SW 1271 (cell line): ENCODE data around the gene SYT7.
A peak's percentile ranks its signal among the peaks of the same experiment; 100 is the strongest.

Source experiments
- DNase-seq, 2 experiments: peaks; one replicate each; lab custom pipeline; 2025; lab: John Stamatoyannopoulos, UW

The SYT7 gene

GRCh38 chr11:61555051-61555969 is 25.6 kb downstream of the SYT7 start:
- no peak for DNase-seq

GRCh38 chr11:61554172-61554988 is 26.5 kb downstream of the SYT7 start:
- no peak for DNase-seq

- no peak for DNase-seq
These were observed 27.3 kb downstream of the SYT7 start for GRCh38 chr11:61553373-61554171.

- no peak for DNase-seq
These were observed 28.7 kb downstream of the SYT7 start for GRCh38 chr11:61552108-61552635.

DNA sequence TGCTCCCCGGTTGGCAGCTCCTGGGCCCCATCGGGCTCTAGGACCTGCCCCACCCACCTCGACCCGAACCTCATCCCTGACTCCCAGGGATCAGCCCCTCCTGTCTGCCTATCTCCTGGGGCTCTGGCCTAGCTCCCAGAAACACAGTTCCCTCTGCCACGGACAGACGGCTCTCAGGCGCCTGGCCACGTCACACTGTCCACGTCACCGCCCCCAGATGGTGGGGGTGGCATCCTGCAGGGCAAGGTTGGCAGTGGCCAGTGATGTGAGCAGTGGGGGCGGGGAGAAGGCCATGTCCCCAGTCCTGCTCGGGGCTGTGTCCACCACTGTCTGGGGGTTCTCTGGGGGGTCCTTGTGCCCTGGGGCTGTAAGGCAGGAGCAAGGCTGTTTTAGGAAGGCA is 29.2 kb downstream of the SYT7 start:
- no peak for DNase-seq

GRCh38 chr11:61550665-61551227 is 30.1 kb downstream of the SYT7 start:
- no peak for DNase-seq

DNA sequence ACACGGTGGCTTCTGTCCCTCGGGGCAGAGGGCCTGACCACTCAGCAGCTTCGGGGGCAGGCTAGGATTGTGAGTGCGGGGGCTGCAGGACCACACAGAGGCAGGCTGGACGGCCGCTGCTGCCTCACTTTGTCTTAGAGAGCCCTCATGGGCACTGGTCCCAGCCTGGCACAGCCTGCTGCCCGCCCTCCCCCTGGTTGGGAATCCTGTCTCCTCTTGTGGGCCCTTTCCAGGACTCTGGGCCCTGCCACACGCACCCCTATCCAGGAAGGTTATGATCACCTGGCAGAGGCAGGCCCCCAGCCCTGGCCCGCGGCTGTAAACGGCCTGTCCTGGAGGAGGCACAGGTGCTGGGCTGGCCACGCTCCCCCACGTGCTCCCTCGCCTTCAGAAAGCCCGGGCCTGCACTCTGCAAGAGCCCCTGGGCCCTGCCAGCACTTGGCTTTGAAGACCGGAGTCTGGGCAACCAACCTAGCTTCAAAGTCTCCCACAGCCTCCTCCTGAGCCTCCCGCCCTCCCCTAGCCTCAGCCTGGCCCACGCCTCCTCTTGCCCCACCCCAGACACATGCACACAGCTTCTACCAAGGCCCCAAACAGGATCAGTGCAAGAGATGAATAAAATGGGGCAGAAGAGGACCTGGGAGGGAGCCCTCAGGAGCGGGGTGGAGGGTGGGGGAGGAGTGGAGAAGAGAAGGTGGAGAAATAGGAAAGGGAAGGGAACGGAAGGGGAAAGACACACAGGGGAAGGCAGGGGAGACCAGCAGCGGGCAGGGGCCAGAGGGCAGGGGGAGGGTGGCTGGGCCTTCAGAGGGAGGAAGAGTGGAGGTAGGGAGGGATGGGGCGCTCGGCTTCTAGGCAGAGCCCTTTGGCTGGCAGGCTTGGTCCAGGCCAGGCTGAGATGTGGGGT is 31.0 kb downstream of the SYT7 start:
- DNase-seq: no peak

GRCh38 chr11:61549177-61549576 is 31.7 kb downstream of the SYT7 start:
- DNase-seq: no peak

DNA sequence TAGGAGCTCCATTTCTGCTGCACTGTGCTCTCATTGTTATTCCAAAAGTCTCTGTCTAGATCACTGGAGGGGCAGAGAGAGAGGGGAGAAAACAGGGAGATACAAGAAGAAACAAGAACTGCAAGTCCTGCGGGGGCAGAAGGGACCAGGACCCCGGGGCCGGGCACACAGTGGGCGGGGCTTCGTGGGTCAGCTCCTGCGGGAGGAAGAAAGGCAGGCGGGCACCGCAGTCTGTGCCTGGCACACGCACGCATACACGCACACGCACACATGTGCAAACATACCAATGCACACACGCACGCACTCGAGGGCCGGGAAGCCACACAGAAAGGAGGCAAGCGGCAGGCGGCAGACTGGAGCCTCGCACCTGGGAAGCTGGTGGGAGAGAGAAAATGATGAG is 33.6 kb downstream of the SYT7 start:
- DNase-seq: no peak

DNA sequence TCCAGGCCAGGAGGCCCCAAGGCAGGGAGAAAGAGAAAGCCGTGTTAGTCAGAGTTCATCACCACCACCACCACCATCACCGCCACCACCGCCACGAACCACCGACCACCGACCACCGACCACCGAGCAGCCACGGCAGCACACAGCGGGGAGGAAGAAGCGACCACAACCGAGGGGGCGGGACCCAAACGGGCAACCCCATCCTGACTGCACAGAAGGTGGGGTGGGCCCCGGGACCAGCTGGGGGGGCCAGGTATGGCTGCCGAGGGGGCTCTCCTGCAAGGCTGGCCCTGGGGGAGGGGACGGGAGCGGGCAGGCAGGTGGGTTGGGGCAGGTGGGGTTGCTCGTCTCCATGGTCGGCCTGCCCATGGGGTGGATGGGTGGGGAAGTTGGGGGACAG is 34.2 kb downstream of the SYT7 start:
- DNase-seq: no peak

- DNase-seq: no peak
These were observed 35.0 kb downstream of the SYT7 start for GRCh38 chr11:61545921-61546320.

GRCh38 chr11:61545341-61545740 is 35.5 kb downstream of the SYT7 start:
- no peak for DNase-seq

- DNase-seq: no peak
These were observed 36.4 kb downstream of the SYT7 start for GRCh38 chr11:61544466-61544865.

GRCh38 chr11:61543606-61544306 is 37.1 kb downstream of the SYT7 start:
- DNase-seq: no peak

GRCh38 chr11:61542705-61543104 is 38.2 kb downstream of the SYT7 start:
- no peak for DNase-seq

- no peak for DNase-seq
These were observed 38.8 kb downstream of the SYT7 start for GRCh38 chr11:61542024-61542461.

DNA sequence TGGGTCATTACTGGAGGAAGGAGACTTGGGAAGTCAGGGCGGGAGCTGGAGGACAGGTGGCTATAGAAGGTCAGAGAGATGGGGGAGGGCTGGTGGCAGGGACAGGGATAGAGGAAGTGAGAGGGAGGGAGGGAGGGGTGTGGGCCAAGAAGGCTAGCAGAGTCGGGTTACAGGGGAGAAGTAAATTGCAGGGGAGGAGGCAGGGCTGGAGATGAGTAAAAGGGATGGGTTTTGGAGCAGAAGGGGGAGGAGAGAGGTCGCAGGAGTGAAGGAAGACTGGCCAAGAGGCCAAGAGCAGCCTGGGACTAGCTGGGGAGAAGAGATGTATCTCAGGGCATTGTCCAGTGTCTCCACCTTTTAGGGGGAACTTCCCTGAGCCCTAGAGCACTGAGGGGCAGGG is 39.3 kb downstream of the SYT7 start:
- DNase-seq: peak in 1 of 2 experiments; percentile 11

DNA sequence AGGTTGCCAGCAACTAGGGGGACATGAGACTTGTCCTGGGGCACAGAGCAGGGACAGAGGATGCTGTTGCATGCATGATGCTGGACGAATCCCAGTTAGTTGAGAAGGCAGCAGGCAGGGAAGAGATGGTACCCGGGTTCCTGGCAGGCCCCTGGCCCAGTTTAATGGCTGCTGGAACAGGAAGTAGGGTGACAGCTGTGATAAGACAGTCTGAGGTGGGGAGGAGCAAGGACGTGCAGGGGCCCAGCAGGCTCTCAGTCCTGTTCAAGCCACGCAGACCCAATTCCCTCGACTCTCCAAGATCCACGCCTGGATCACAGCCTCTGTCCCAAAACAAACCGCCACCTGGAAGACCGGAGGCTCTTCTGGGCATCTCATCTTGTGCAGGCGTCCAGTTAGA is 40.3 kb downstream of the SYT7 start:
- DNase-seq: no peak

DNA sequence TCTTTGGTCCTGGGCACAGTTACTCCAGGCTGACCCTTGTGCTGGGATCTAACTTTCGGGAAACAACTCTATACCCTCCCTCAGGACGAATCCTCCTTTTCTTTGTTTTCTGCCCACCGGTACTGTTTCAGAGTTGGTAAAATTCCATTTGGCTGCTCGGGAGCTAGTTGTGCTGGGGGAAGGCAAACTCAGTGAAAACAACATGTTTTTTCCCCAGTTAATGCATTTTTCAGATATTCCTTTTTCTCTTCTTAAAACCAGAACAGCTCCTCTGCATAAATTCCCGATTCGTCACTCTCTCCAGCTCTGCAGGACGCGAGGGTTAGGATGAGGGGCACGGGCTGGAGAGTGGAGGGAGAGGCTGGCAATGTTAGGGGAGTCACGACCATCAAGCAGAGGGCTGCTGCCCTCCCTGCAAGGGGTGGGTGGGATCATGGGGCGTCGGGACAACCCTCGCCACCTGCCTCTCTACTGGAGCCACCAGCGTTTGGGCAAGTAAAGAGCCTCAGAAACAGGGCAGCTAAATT is 41.0 kb downstream of the SYT7 start:
- DNase-seq: no peak

GRCh38 chr11:61539006-61539405 is 41.9 kb downstream of the SYT7 start:
- no peak for DNase-seq
